Lung (tissue), 12 donors: ENCODE data around the gene UQCC5. TPM values are rescaled to one million over a fixed set of nuclear protein-coding genes. Genes with fewer than 3 reads are reported as not detected.

Experiments used
- ATAC-seq: fragments of 200-7000 bp; cut with Tn5 transposase; one replicate; pipeline ENCODE4 v1.9.1; 2020; ENCODE audit warnings: moderate number of reproducible peaks; ENCODE audit not compliant: insufficient read depth, low FRiP score
- DNase-seq, 3 donors: peaks; one replicate each; pipeline ENCODE4 v3.0.0-alpha.2; 2013 to 2017
- H3K27ac ChIP-seq, 2 donors: one replicate each; pipeline ENCODE4 v1.5.1; 2013; ENCODE audit warnings: mild to moderate bottlenecking in 2 of 2, moderate library complexity in 2 of 2, control low read depth in 1 of 2, inconsistent platforms in 1 of 2, low read depth in 1 of 2, low read length in 1 of 2
- H3K27me3 ChIP-seq, 3 donors: one replicate each; pipeline ENCODE4 v1.5.1; 2013; ENCODE audit warnings: low read length in 2 of 3; ENCODE audit not compliant: control insufficient read depth in 3 of 3, insufficient read depth in 3 of 3
- H3K36me3 ChIP-seq, 4 donors: one replicate each; pipeline ENCODE4 v1.5.1; 2013; ENCODE audit warnings: low read length in 4 of 4, mild to moderate bottlenecking in 1 of 4, moderate library complexity in 1 of 4; ENCODE audit not compliant: control insufficient read depth in 4 of 4, insufficient read depth in 4 of 4
- H3K4me1 ChIP-seq, 5 donors: one replicate each; pipeline ENCODE4 v1.5.1; 2013; ENCODE audit warnings: low read length in 5 of 5, mild to moderate bottlenecking in 2 of 5, moderate library complexity in 1 of 5; ENCODE audit not compliant: control insufficient read depth in 5 of 5, insufficient read depth in 5 of 5
- H3K4me3 ChIP-seq: one replicate; pipeline ENCODE4 v1.5.1; 2013; ENCODE audit warnings: mild to moderate bottlenecking, control low read depth, moderate library complexity
- H3K9ac ChIP-seq, 2 donors: one replicate each; pipeline ENCODE4 v1.5.1; 2013; ENCODE audit warnings: low read length in 2 of 2, control low read depth in 1 of 2; ENCODE audit not compliant: insufficient read depth in 1 of 2
- H3K9me3 ChIP-seq, 4 donors: one replicate each; pipeline ENCODE4 v1.5.1; 2013; ENCODE audit warnings: low read length in 3 of 4, mild to moderate bottlenecking in 1 of 4, moderate library complexity in 1 of 4; ENCODE audit not compliant: control insufficient read depth in 4 of 4, insufficient read depth in 3 of 4
- WGBS, 2 donors: extraction: QIAGEN DNeasy Blood & Tissue Kit; methylation state at CpG; one replicate each; pipeline ENCODE4 v1.1.7; 2013; 5-methylcytosine and 5-hydroxymethylcytosine counted together
- polyA plus RNA-seq, 2 donors: library from polyadenylated mRNA; stranded (reverse); fragments of 200-250 nt; gene quantifications; one replicate each; pipeline ENCODE4 v1.2.1, GENCODE V29; 2013
- total RNA-seq, 2 donors: library from RNA; depleted of rRNA in 1 of 2; stranded (reverse); fragments of >200 nt in 1 of 2; gene quantifications; one replicate each; pipeline ENCODE4 v1.2.1, GENCODE V29; 2014 to 2021
- TF ChIP-seq, protein P1 (sequence below): IDR thresholded peaks from 2 replicates; pipeline ENCODE4 v1.5.1; 2012; ENCODE audit warnings: mild to moderate bottlenecking; ENCODE audit errors: control extremely low read depth, extremely low read depth
- donor health status: control.
- donor health status: control.
- donor health status: Bipolar disorder and iron deficiency.
- donor health status: healthy.
- donor health status: DM: yes; HTN: yes; CAD: no.

The UQCC5 gene
- total and polyA plus RNA-seq, 4 donors, result 3.1 to 104 (median 25.9) TPM

DNA sequence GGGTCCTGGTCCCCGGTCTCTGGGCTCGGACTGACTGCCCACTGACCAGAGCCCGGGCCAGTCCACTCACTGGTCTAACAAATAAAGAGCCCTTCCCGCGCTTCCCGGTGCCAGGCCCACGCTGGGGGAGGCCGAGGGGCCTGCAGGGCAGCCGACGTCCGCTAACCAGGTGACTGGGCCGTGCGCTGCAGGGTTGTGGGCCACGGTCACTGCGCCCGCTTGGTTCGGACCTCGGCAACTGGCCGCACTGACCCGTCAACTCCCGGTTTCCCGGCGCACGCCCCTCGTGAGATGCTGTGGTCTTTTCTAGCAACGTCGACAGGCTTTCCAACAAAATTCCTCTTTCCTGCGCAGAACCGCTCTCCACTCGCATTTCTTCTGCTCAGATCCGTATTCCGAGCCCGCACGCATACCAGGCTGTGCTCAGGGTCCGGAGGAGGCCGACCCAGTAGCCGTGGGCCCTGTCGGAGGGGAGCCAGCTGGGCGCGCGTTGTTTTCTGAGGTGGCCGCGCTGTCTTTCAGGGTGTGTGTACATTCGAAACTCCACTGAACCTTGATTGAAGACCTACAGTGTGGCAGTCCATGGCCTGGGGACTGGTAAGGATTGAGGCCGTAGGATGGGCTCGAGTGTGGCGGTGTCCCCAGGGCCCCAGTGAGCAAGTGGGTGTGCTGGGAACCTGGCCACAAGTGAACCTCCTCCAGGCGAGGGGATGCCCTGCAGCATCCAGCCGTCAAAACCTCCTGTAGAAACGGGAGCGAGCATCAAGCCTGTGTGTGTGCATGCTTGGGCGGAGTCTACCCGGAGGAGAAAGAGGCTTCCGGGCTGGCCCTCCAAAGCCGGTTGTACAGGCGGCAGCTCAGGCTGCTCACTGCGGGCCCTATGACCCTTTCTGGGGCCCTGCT is 1.9 kb upstream of the UQCC5 start:
- H3K4me3 ChIP-seq, result no peak overlapping the region
- DNase-seq (peak; percentile 51 to 69 (median 56)), ATAC-seq (no peak)
- TF ChIP-seq, protein P1, sequence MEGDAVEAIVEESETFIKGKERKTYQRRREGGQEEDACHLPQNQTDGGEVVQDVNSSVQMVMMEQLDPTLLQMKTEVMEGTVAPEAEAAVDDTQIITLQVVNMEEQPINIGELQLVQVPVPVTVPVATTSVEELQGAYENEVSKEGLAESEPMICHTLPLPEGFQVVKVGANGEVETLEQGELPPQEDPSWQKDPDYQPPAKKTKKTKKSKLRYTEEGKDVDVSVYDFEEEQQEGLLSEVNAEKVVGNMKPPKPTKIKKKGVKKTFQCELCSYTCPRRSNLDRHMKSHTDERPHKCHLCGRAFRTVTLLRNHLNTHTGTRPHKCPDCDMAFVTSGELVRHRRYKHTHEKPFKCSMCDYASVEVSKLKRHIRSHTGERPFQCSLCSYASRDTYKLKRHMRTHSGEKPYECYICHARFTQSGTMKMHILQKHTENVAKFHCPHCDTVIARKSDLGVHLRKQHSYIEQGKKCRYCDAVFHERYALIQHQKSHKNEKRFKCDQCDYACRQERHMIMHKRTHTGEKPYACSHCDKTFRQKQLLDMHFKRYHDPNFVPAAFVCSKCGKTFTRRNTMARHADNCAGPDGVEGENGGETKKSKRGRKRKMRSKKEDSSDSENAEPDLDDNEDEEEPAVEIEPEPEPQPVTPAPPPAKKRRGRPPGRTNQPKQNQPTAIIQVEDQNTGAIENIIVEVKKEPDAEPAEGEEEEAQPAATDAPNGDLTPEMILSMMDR, result no peak
- no peaks in the 10 kb centered on the region for H3K9me3 ChIP-seq
- H3K27ac ChIP-seq, result peak overlapping the region; percentile 37 to 54
- 64 to 75% methylated on average over 57 of the region's 57 CpGs for WGBS, 2 donors
- peaks cover 0 to 3% (median under 1%) of the 10 kb centered on the region in 4 donors for H3K36me3 ChIP-seq
- no peaks in the 10 kb centered on the region for H3K27me3 ChIP-seq
- H3K9ac ChIP-seq, result peak overlapping the region in 1 of 2 donors; percentile 57
- peaks cover 20 to 70% (median 27%) of the 10 kb centered on the region in 5 donors for H3K4me1 ChIP-seq

DNA sequence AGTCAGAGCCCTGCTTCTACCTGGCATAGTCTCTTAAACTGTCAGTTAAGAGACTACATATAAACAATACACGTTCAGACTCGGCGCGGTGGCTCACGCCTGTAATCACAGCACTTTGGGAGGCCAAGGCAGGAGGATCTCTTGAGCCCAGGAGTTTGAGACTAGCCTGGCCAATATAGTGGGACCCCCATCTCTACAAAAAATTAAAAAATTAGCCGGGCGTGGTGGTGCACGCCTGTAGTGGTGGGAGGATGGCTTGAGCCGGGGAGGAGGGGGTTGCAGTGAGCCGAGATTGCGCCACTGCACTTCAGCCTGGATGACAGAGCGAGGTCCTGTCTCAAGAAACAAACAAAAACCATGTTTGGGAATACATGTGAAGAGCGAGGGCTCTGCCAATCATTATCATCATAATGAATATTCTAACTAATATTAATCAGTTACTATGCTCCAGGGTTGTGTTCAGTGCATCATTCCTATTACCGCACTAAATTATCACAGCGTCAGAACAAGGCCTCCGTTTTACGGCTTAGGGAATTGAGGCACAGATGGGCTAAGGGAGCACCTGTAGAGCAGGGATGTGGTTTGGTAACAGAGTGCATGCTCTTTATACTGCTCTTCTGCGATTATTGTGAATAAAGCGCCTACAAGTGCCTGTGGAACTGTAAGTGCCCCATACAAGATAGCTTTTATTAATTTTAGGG is 844 bp upstream of the UQCC5 start:
- no peaks in the 10 kb centered on the region for H3K27me3 ChIP-seq
- peaks cover 13 to 60% (median 23%) of the 10 kb centered on the region in 5 donors for H3K4me1 ChIP-seq
- 91% methylated on average over 19 of the region's 19 CpGs for WGBS, 2 donors
- peaks cover 0 to 3% (median under 1%) of the 10 kb centered on the region in 4 donors for H3K36me3 ChIP-seq
- ATAC-seq, result no peak
- TF ChIP-seq, protein P1, result no peak
- H3K4me3 ChIP-seq, result no peak overlapping the region
- H3K9me3 ChIP-seq, result no peaks in the 10 kb centered on the region
- no peak for DNase-seq
- no peak overlapping the region for H3K27ac ChIP-seq
- H3K9ac ChIP-seq, result no peak overlapping the region

DNA sequence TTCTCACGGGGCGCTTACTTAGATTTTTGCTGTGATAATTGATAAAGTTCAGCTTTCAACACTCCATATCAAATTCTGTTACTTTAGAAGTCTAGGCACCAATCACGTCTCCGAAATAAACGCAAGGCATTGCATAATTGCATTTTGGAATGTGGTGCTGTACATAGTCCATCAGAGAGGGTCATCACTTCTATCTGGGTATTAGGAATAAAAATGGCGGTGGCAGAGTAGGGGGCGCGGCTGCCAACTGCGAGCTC is 365 bp upstream of the UQCC5 start:
- no peaks in the 10 kb centered on the region for H3K9me3 ChIP-seq
- no peak overlapping the region for H3K9ac ChIP-seq
- no peak overlapping the region for H3K27ac ChIP-seq
- TF ChIP-seq, protein P1, result no peak
- peaks cover 13 to 55% (median 22%) of the 10 kb centered on the region in 5 donors for H3K4me1 ChIP-seq
- no peak for ATAC-seq
- H3K4me3 ChIP-seq, result no peak overlapping the region
- peaks cover 0 to 4% (median 2%) of the 10 kb centered on the region in 4 donors for H3K36me3 ChIP-seq
- no peaks in the 10 kb centered on the region for H3K27me3 ChIP-seq
- no peak for DNase-seq
- WGBS, 2 donors, result 15 to 16% methylated on average over 9 of the region's 9 CpGs
